IgD-negative memory B cell (primary cell): ENCODE measurements around the gene SH3RF3. TPM values are rescaled to one million over a fixed set of nuclear protein-coding genes. Genes with fewer than 3 reads are reported as not detected.
"Not testable (repeated sequence)": the region's sequence is repeated elsewhere in the genome, so short reads cannot be mapped to it uniquely, and the experiment has no call there.

Source experiments
- H3K27ac Mint-ChIP-seq, 3 donors: one replicate each; pipeline ENCODE4 v1.8.0; 2020 to 2022; ENCODE audit warnings: mild to moderate bottlenecking in 3 of 3, mixed read lengths in 3 of 3, moderate library complexity in 1 of 3
- H3K27me3 Mint-ChIP-seq: one replicate; pipeline ENCODE4 v1.8.0; 2021; ENCODE audit warnings: mixed read lengths
- H3K36me3 Mint-ChIP-seq: one replicate; pipeline ENCODE4 v1.8.0; 2020; ENCODE audit warnings: mild to moderate bottlenecking, mixed read lengths
- H3K4me1 Mint-ChIP-seq, 3 donors: one replicate each; pipeline ENCODE4 v1.8.0; 2020 to 2022; ENCODE audit warnings: mixed read lengths in 3 of 3, mild to moderate bottlenecking in 1 of 3
- H3K4me3 Mint-ChIP-seq, 4 donors: one replicate each; pipeline ENCODE4 v1.8.0; 2020 to 2022; ENCODE audit warnings: mild to moderate bottlenecking in 4 of 4, mixed read lengths in 4 of 4, moderate library complexity in 3 of 4
- H3K9me3 Mint-ChIP-seq, 3 donors: one replicate each; pipeline ENCODE4 v1.8.0; 2020 to 2021; ENCODE audit warnings: mixed read lengths in 3 of 3, mild to moderate bottlenecking in 1 of 3
- polyA plus RNA-seq: library from polyadenylated mRNA; unstranded; fragments of 300-500 nt; fragmentation: Illumina TruSeq; gene quantifications from one replicate; pipeline ENCODE4 v1.2.3, GENCODE V29; 2021

Gene SH3RF3
- polyA plus RNA-seq, 1 donor from 2014 or later: not detected

DNA sequence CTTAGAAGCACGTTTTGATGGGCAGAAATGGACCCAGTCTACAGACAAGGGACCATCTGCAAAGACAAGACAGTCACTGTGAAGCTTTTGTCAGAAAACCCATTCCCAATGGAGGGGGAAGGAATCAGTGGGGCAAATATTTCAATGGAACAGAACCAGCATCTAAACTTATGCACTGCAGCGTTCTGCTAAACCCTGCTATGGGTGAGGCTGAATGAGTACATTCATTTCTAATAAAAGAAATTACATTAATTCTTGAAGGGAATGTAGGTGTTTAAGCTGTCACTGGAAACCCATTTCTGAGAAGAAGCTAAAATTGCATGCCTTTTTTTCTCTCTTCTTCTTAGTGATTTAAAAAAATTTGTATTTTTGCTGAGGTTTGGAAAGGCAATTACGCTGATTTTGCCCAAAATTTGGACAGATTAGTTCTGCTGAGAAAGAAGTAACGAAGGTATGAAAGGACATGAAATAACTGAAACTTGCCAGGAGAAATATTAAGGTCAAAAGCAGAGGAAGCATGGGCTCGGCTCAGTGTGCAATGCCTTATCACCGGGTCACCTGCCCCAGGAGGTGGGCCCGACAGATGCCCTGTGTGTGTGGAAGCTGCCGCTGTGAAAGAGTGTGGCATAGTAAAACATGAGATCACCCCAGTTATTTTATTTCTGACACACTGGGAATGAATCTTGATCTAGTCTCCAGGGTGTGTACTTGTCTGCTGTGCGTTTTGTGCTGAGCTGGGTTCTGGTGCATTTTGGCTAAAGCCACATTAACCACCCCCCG lies 24.2 kb downstream of the SH3RF3 start:
- Mint-ChIP-seq H3K27ac (no peak overlapping the region), H3K36me3 (no peaks in the 10 kb centered on the region), H3K27me3 (peaks cover 3% of the 10 kb centered on the region), H3K9me3 (peaks cover 0 to 2% (median 0%) of the 10 kb centered on the region in 3 donors), H3K4me3 (no peak overlapping the region), H3K4me1 (no peaks in the 10 kb centered on the region)

- H3K36me3 Mint-ChIP-seq: no peaks in the 10 kb centered on the region
- H3K4me3 Mint-ChIP-seq: no peak overlapping the region
- no peaks in the 10 kb centered on the region for H3K9me3 Mint-ChIP-seq
- H3K4me1 Mint-ChIP-seq: no peaks in the 10 kb centered on the region
- H3K27me3 Mint-ChIP-seq: peaks cover 3% of the 10 kb centered on the region
- no peak overlapping the region for H3K27ac Mint-ChIP-seq
Observed at GRCh38 chr2:109153807-109154206, 24.8 kb downstream of the SH3RF3 start.

DNA sequence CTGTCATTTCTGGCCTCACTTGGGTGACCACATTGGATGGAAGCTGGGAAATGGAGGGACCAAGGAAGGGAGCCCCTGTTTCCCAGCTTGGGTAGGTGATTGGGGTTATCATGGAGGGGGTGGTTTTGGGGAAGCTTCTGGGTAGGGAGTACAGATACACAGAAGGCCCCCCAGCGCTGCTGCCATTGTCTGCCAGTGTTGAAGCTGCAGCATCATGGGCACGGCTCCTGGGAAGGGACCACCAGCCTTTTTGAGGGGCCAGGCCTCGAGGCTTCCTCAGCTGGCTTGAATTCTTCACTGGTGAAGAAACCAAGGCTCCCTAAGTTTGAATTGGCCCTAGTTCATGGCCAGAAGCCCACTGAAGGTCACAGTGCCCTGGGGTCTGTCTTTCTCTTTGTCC lies 25.2 kb downstream of the SH3RF3 start:
- H3K4me3 Mint-ChIP-seq: peak overlapping the region in 1 of 4 donors; percentile 22

DNA sequence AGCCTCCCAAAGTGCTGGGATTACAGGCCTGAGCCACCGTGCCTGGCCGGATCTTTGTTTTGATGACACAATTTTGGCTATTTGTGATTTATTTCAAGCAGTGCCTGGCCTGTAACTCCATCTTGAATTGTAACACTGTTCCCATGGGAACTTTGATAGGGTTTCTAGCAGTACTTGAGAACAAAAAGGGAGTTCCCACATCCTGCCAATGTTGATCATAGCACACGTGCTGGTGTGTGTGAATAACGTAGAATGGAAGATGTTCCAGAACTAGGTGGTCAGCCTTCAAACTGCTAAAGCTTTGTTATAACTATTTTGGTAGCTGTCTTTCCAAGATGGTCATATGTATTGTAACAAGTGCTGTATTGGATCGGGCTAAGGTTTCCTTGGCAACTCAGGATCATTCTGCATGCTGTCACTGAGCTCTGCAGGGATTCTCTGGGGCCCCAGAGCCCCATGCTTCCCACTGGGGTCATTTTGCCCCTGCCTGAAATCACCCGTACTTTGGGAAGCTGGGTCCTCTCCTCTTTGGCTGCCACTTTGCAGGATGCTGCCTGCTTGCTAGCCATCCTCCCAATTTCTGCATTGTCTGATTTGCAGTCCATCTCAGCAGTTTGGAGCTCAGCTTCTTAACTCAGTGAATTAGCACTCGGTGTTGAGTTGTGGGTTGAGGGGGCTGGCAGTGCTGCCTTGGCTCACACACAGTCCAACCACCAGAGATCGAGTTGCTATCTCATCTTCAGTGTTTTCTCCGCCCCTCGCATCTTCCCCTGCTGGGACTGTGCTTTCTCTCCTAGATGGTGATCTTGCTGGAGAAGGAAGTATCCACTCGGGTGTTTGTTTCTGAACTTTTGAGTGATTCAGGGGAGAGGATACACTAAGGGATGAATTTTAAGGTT lies 26.8 kb downstream of the SH3RF3 start:
- H3K27me3 Mint-ChIP-seq: peaks cover 6% of the 10 kb centered on the region
- no peaks in the 10 kb centered on the region for H3K9me3 Mint-ChIP-seq
- no peak overlapping the region for H3K4me3 Mint-ChIP-seq
- H3K36me3 Mint-ChIP-seq: peaks cover under 1% of the 10 kb centered on the region
- no peaks in the 10 kb centered on the region for H3K4me1 Mint-ChIP-seq
- H3K27ac Mint-ChIP-seq: no peak overlapping the region

More for the DNA sequence above, 25.2 kb downstream of the SH3RF3 start:
- Mint-ChIP-seq H3K27me3 (peaks cover 3% of the 10 kb centered on the region), H3K27ac (no peak overlapping the region), H3K4me1 (no peaks in the 10 kb centered on the region), H3K36me3 (no peaks in the 10 kb centered on the region), H3K9me3 (no peaks in the 10 kb centered on the region)

- H3K27ac Mint-ChIP-seq: no peak overlapping the region
- no peaks in the 10 kb centered on the region for H3K9me3 Mint-ChIP-seq
- no peak overlapping the region for H3K4me3 Mint-ChIP-seq
- peaks cover 12% of the 10 kb centered on the region for H3K27me3 Mint-ChIP-seq
- no peaks in the 10 kb centered on the region for H3K4me1 Mint-ChIP-seq
- H3K36me3 Mint-ChIP-seq: peaks cover 1% of the 10 kb centered on the region
Observed at GRCh38 chr2:109157563-109158105, 28.6 kb downstream of the SH3RF3 start.

GRCh38 chr2:109158237-109158636 lies 29.2 kb downstream of the SH3RF3 start:
- Mint-ChIP-seq H3K27me3 (peaks cover 13% of the 10 kb centered on the region), H3K4me3 (no peak overlapping the region), H3K4me1 (no peaks in the 10 kb centered on the region), H3K27ac (no peak overlapping the region), H3K9me3 (no peaks in the 10 kb centered on the region), H3K36me3 (peaks cover 1% of the 10 kb centered on the region)

DNA sequence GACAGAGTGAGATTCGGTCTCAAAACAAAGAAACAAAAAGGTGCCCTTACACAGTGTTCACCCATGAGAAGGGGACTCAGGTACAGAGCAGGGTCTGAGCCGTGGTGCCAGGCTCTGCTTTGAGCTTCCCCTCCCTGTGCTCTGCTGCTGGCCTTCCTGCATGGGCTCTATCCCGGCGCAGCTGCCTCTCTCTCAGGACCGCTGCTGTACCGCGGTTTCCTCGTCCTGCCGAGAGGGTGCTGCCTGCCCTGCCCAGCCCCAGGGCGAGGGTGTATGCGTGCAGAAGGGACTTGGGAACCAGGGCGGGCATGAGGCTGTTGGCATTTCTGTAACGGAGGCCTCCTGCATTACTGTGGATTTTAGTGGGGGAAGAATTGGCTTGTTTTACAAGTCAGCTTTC lies 30.1 kb downstream of the SH3RF3 start:
- peaks cover 1% of the 10 kb centered on the region for H3K36me3 Mint-ChIP-seq
- no peaks in the 10 kb centered on the region for H3K9me3 Mint-ChIP-seq
- peaks cover 13% of the 10 kb centered on the region for H3K27me3 Mint-ChIP-seq
- no peak overlapping the region for H3K4me3 Mint-ChIP-seq
- H3K4me1 Mint-ChIP-seq: no peaks in the 10 kb centered on the region
- H3K27ac Mint-ChIP-seq: no peak overlapping the region

DNA sequence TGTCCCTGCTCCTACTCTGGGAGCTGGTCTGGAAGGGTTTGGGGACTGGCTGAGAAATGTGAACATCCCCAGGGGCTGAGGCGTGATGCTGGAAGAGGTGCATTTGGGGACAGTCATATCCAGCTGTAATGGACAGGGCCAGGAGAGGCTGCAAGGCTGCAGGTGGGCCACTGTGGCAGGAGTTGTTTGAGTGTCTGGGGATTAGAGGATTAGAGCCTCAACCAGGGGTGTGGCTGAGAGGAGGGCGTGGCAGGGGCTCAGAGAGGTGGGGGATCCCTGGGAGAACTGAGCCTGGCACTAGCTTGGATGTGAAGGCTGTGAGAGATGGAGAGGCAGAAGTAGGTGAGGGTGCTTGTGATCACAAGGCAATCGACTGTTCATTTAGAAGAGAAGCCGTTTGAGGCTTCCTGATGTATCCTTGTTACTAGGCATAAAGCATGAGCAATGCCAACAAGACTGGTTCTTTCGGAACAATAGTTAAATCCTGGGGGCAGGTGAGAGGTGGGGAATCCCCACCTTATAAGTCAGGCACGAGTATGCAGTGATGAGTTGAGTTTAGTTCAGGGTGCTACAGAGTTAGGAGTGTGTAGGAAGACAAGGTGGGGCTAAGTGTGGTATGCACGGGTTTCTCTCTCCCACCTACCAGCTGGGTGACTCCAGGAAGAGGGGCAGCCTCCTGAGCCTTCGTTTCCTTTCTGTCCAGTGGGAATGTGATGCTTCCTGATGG lies 31.9 kb downstream of the SH3RF3 start:
- Mint-ChIP-seq H3K9me3 (no peaks in the 10 kb centered on the region), H3K27ac (no peak overlapping the region), H3K4me3 (no peak overlapping the region), H3K27me3 (peaks cover 13% of the 10 kb centered on the region), H3K4me1 (no peaks in the 10 kb centered on the region), H3K36me3 (peaks cover 1% of the 10 kb centered on the region)

- not testable (repeated sequence) for H3K27ac Mint-ChIP-seq, H3K9me3 Mint-ChIP-seq, H3K4me1 Mint-ChIP-seq, H3K4me3 Mint-ChIP-seq, H3K36me3 Mint-ChIP-seq
- peaks cover 13% of the 10 kb centered on the region for H3K27me3 Mint-ChIP-seq
Observed at GRCh38 chr2:109162367-109162766, 33.4 kb downstream of the SH3RF3 start.

DNA sequence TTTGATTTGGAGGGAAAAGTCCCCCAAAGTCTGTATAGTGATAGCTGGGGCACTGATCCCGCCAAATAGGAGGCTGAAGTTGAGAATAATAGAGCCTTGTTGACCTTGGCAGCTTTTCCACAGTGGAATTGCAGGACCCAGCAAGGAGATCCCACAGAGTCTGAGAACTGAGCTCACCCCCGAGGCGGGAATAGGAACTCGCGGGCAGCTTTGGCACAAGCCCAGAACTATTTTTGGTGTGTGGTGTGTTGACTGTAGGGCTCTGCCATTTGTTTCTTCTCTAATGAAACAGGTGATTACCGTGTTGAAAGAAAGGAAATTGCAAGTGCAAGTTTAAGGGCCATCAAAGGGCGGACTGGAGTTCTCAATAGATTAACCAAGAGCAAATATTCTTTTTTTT lies 34.0 kb downstream of the SH3RF3 start:
- Mint-ChIP-seq H3K4me1 (no peaks in the 10 kb centered on the region), H3K4me3 (no peak overlapping the region), H3K36me3 (peaks cover 1% of the 10 kb centered on the region), H3K9me3 (no peaks in the 10 kb centered on the region), H3K27me3 (peaks cover 13% of the 10 kb centered on the region), H3K27ac (no peak overlapping the region)

- Mint-ChIP-seq H3K4me1 (no peaks in the 10 kb centered on the region), H3K27me3 (peaks cover 13% of the 10 kb centered on the region), H3K9me3 (peaks cover 0 to 4% (median 0%) of the 10 kb centered on the region in 3 donors), H3K27ac (no peak overlapping the region), H3K4me3 (no peak overlapping the region), H3K36me3 (peaks cover 1% of the 10 kb centered on the region)
Observed at GRCh38 chr2:109164311-109164710, 35.3 kb downstream of the SH3RF3 start.

DNA sequence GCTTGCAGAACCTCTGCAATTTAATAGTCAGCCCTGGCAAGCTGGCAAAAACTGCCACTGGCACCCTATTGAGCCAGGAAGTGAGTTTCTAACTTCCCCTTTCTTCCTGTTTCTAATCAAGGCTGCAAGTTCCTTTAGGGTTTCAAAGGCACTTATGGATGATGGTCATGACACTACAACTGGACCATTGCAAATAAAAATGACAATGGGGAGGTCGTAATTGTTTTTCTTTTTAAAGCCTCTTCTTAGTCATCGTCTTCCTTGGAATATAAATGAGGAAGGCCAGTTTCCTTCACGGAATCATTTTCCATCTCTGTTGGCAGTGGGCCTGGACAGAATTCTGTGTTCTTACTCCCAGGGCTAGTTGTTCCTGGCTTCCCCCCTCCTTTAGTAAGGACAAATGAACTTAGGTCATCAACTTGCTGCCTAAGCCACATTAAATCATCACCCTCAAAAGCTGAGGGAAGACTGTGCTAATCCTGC lies 35.8 kb downstream of the SH3RF3 start:
- H3K4me1 Mint-ChIP-seq: no peaks in the 10 kb centered on the region
- no peak overlapping the region for H3K4me3 Mint-ChIP-seq
- H3K27ac Mint-ChIP-seq: no peak overlapping the region
- peaks cover 0 to 4% (median 0%) of the 10 kb centered on the region in 3 donors for H3K9me3 Mint-ChIP-seq
- H3K27me3 Mint-ChIP-seq: peaks cover 13% of the 10 kb centered on the region
- peaks cover 1% of the 10 kb centered on the region for H3K36me3 Mint-ChIP-seq

- Mint-ChIP-seq H3K4me3 (no peak overlapping the region), H3K9me3 (peaks cover 0 to 4% (median 0%) of the 10 kb centered on the region in 3 donors), H3K27me3 (peaks cover 4% of the 10 kb centered on the region), H3K36me3 (no peaks in the 10 kb centered on the region), H3K27ac (no peak overlapping the region), H3K4me1 (no peaks in the 10 kb centered on the region)
Observed at GRCh38 chr2:109166811-109167210, 37.8 kb downstream of the SH3RF3 start.

GRCh38 chr2:109168086-109168485 lies 39.1 kb downstream of the SH3RF3 start:
- no peaks in the 10 kb centered on the region for H3K4me1 Mint-ChIP-seq
- H3K4me3 Mint-ChIP-seq: no peak overlapping the region
- peaks cover 0 to 4% (median 0%) of the 10 kb centered on the region in 3 donors for H3K9me3 Mint-ChIP-seq
- H3K27ac Mint-ChIP-seq: no peak overlapping the region
- no peaks in the 10 kb centered on the region for H3K36me3 Mint-ChIP-seq
- H3K27me3 Mint-ChIP-seq: peaks cover 3% of the 10 kb centered on the region

DNA sequence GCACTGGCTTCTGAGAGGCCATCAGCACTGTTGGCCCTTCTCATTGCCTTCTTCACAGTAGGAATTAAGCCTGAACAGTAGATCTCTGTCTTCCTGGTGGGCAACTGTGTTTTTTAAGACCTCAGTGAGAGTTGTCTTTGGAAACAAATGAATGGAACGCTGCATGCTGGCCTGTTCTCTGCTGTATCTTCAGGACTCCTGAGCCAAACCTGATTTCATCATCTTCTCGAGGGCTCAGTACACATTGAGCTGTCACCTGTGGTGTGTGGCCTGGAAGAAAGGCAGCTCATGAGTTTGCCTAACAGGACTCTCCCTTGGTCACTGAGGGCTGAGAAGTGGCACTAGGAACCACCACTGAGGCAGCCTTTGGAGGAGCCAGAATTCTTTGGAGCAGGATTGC lies 39.7 kb downstream of the SH3RF3 start:
- Mint-ChIP-seq H3K4me3 (no peak overlapping the region), H3K27me3 (peaks cover 2% of the 10 kb centered on the region), H3K9me3 (peaks cover 0 to 4% (median 0%) of the 10 kb centered on the region in 3 donors), H3K4me1 (no peaks in the 10 kb centered on the region), H3K27ac (no peak overlapping the region), H3K36me3 (no peaks in the 10 kb centered on the region)
